K562 (cell line): ENCODE measurements around the gene EPB41L2. TPM values are rescaled to one million over a fixed set of nuclear protein-coding genes. Genes with fewer than 3 reads are reported as not detected.

Experiments
- CCNT2 ChIP-seq: IDR thresholded peaks from 2 replicates; pipeline ENCODE4 v1.6.1; 2011; ENCODE audit warnings: borderline replicate concordance, low read depth, mild to moderate bottlenecking, moderate library complexity, mixed read lengths, low read length; ENCODE audit not compliant: insufficient read length; ENCODE audit errors: extremely low read depth
- CEBPB ChIP-seq: fragments of 450-650 bp; IDR thresholded peaks from 2 replicates; pipeline ENCODE4 v1.6.1; 2016; ENCODE audit warnings: missing genetic modification characterization, missing compliant biosample characterization
- CTBP1 ChIP-seq: fragments of 450-650 bp; IDR thresholded peaks from 2 replicates; pipeline ENCODE4 v1.6.1; 2016; ENCODE audit warnings: borderline replicate concordance
- MBD2 ChIP-seq: sonication (generic); IDR thresholded peaks from 2 replicates; pipeline ENCODE4 v1.6.1; 2016; ENCODE audit warnings: low read depth, borderline replicate concordance
- NR4A1 ChIP-seq, 2 experiments: fragments of 250-450 bp in 1 of 2; fragments of 450-650 bp in 1 of 2; sonication (Bioruptor Pico) in 1 of 2; IDR thresholded peaks; 2 replicates each; pipeline versions ENCODE4 v1.4.0 to v1.6.1; 2016 to 2020; ENCODE audit warnings: mild to moderate bottlenecking in 2 of 2, missing compliant biosample characterization in 1 of 2, missing genetic modification characterization in 1 of 2, moderate library complexity in 1 of 2
- ZBTB17 ChIP-seq: fragments of 450-650 bp; formaldehyde crosslinking; IDR thresholded peaks from 2 replicates; pipeline ENCODE4 v1.4.0; 2020; ENCODE audit warnings: mild to moderate bottlenecking
- ZNF274 ChIP-seq: IDR thresholded peaks from 2 replicates; pipeline ENCODE4 v1.6.1; 2011; ENCODE audit warnings: low read depth, mild to moderate bottlenecking, low read length, moderate library complexity, borderline replicate concordance
- polyA plus RNA-seq, 8 experiments: library from polyadenylated mRNA; depleted of rRNA in 4 of 8; stranded (reverse) in 5 of 8; unstranded in 3 of 8; fragments of >200 nt; fragmentation: Nextera tagmentation in 2 of 8; fragmentation: Illumina TruSeq in 1 of 8; extraction: Ambion mirVana in 2 of 8; extraction: Trizol in 1 of 8; gene quantifications; 2 replicates each; pipeline versions ENCODE4 v1.2.1 to v1.2.3, GENCODE V29; 2011 to 2014; ENCODE audit warnings: inconsistent platforms in 1 of 8, missing spikeins in 1 of 8
- total RNA-seq, 7 experiments: library from RNA; depleted of rRNA in 6 of 7; stranded (reverse); fragments of >200 nt in 6 of 7; fragmentation: Illumina TruSeq in 2 of 7; extraction: Trizol in 2 of 7; gene quantifications; 2 replicates each; pipeline versions ENCODE4 v1.2.1 to v1.2.3, GENCODE V29; 2011 to 2021; ENCODE audit warnings: low replicate concordance in 1 of 7
- TF ChIP-seq, protein P1 (sequence below): sonication (generic); formaldehyde crosslinking; IDR thresholded peaks from 2 replicates; pipeline ENCODE4 v1.8.0; 2022; ENCODE audit warnings: mild to moderate bottlenecking, missing genetic modification reagents
- TF ChIP-seq, protein P2 (sequence below): sonication (generic); formaldehyde crosslinking; IDR thresholded peaks from 2 replicates; pipeline ENCODE4 v1.8.0; 2022; ENCODE audit warnings: mild to moderate bottlenecking, missing genetic modification reagents

EPB41L2 gene
- total and polyA plus RNA-seq, 9 of the 15 experiments (the other 6 are each of a cell fraction or from before 2014, with no cell fraction given), result 5.1 to 53.6 (median 25.0) TPM

DNA sequence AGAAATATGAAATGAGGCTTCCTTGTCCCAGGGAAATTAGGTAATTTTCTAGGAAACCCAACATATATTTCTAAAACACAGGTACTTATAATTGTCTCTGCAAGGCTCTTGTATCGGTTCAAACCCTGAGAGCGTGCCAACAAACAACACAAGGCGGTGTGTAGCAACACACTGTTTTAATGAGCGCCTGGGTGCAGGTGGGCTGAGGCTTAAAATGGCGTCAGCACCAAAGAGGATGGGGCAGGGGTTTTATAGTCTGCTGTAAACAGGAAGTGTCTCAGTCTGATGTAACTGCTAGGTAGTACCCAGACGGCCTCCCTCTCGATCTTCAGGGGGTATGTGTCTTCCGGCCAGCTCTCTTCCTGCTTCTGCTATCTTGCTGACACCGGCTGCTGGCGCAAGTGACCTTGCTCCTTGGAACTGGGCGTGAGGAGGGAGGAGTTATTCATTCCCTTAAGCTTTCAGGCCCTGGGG lies 69.7 kb downstream of the EPB41L2 start (continued):
- peak; percentile 69 for TF ChIP-seq CEBPB (tag)
- TF ChIP-seq CTBP1, result peak; percentile 38; the same call in 1 of the 2 replicates
- peak; percentile 32; the same call in 1 of the 2 replicates for TF ChIP-seq MBD2
- TF ChIP-seq, protein P1, sequence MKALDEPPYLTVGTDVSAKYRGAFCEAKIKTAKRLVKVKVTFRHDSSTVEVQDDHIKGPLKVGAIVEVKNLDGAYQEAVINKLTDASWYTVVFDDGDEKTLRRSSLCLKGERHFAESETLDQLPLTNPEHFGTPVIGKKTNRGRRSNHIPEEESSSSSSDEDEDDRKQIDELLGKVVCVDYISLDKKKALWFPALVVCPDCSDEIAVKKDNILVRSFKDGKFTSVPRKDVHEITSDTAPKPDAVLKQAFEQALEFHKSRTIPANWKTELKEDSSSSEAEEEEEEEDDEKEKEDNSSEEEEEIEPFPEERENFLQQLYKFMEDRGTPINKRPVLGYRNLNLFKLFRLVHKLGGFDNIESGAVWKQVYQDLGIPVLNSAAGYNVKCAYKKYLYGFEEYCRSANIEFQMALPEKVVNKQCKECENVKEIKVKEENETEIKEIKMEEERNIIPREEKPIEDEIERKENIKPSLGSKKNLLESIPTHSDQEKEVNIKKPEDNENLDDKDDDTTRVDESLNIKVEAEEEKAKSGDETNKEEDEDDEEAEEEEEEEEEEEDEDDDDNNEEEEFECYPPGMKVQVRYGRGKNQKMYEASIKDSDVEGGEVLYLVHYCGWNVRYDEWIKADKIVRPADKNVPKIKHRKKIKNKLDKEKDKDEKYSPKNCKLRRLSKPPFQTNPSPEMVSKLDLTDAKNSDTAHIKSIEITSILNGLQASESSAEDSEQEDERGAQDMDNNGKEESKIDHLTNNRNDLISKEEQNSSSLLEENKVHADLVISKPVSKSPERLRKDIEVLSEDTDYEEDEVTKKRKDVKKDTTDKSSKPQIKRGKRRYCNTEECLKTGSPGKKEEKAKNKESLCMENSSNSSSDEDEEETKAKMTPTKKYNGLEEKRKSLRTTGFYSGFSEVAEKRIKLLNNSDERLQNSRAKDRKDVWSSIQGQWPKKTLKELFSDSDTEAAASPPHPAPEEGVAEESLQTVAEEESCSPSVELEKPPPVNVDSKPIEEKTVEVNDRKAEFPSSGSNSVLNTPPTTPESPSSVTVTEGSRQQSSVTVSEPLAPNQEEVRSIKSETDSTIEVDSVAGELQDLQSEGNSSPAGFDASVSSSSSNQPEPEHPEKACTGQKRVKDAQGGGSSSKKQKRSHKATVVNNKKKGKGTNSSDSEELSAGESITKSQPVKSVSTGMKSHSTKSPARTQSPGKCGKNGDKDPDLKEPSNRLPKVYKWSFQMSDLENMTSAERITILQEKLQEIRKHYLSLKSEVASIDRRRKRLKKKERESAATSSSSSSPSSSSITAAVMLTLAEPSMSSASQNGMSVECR (CRISPR knock-in tag), result no peak
- no peak for TF ChIP-seq ZBTB17
- TF ChIP-seq ZNF274, result no peak
- peak; percentile 44 for TF ChIP-seq CCNT2
- no peak for TF ChIP-seq NR4A1 (CRISPR knock-in tag; IDR thresholded peaks at IDR 0.05)
- no peak for TF ChIP-seq NR4A1 (tag; IDR thresholded peaks at IDR 0.05)
- TF ChIP-seq, protein P2, sequence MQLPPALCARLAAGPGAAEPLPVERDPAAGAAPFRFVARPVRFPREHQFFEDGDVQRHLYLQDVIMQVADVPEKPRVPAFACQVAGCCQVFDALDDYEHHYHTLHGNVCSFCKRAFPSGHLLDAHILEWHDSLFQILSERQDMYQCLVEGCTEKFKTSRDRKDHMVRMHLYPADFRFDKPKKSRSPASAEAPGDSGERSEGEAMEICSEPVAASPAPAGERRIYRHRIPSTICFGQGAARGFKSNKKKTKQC (CRISPR knock-in tag), result no peak
